H1 (cell line): ENCODE measurements around the gene SBNO2. TPM values are rescaled to one million over a fixed set of nuclear protein-coding genes. Genes with fewer than 3 reads are reported as not detected.

Source experiments
- CTCF ChIA-PET: fragments of 300-600 bp; sonication (Branson Sonifier 250); formaldehyde crosslinking; loops from one replicate; lab custom pipeline; 2021; ENCODE audit not compliant: partially characterized antibody; lab: Charles Lee
- POLR2A ChIA-PET: fragments of 300-600 bp; sonication (Branson Sonifier 250); formaldehyde crosslinking; loops from one replicate; lab custom pipeline; 2021; ENCODE audit warnings: inconsistent platforms; ENCODE audit not compliant: partially characterized antibody; lab: Charles Lee
- DNase-seq, 2 experiments: peaks; one replicate each; pipeline versions ENCODE4 v3.0.0 to v3.0.0-alpha.2; 2010 to 2022; ENCODE audit warnings: low spot score in 2 of 2, low read depth in 1 of 2, mixed read lengths in 1 of 2
- FAIRE-seq: peaks from 2 replicates; lab custom pipeline; 2011; peaks lifted over from hg19 to GRCh38; lab: Jason Lieb, UNC
- H2AFZ ChIP-seq: 2 replicates; pipeline ENCODE4 v1.8.1; 2012; ENCODE audit warnings: low read length, inconsistent platforms
- H2AK5ac ChIP-seq: 2 replicates; pipeline ENCODE4 v1.6.1; 2013; ENCODE audit warnings: low read depth, low read length
- H2BK120ac ChIP-seq: replicated peaks from 2 replicates; pipeline ENCODE3; 2013; ENCODE audit warnings: low read depth, low read length, inconsistent platforms
- H2BK12ac ChIP-seq: 2 replicates; pipeline ENCODE4 v1.6.1; 2013; ENCODE audit warnings: low read depth, low read length
- H2BK15ac ChIP-seq: 2 replicates; pipeline ENCODE4 v1.6.1; 2013; ENCODE audit warnings: low read length
- H2BK20ac ChIP-seq: 2 replicates; pipeline ENCODE4 v1.6.1; 2013; ENCODE audit warnings: low read length
- H2BK5ac ChIP-seq: 2 replicates; pipeline ENCODE4 v1.6.1; 2013; ENCODE audit warnings: low read depth, low read length
- H3K14ac ChIP-seq: 2 replicates; pipeline ENCODE4 v1.6.1; 2013; ENCODE audit warnings: inconsistent platforms; ENCODE audit not compliant: insufficient read length
- H3K18ac ChIP-seq: 2 replicates; pipeline ENCODE4 v1.6.1; 2013; ENCODE audit warnings: low read length; ENCODE audit errors: extremely low read depth
- H3K23ac ChIP-seq: 2 replicates; pipeline ENCODE4 v1.6.1; 2013; ENCODE audit warnings: inconsistent platforms; ENCODE audit not compliant: insufficient read length
- H3K23me2 ChIP-seq: 2 replicates; pipeline ENCODE4 v1.6.1; 2013; ENCODE audit warnings: low read depth, low read length
- H3K27ac ChIP-seq: 2 replicates; pipeline ENCODE4 v1.6.1; 2011; ENCODE audit warnings: low read depth, low read length, inconsistent platforms
- H3K27me3 ChIP-seq, 4 experiments: replicated peaks in 1 of 4; 1 replicate in 1 of 4; 2 replicates in 3 of 4; pipeline versions ENCODE4 v1.6.1 to v1.8.1; 2011 to 2013; ENCODE audit warnings: low read length in 3 of 4, mild to moderate bottlenecking in 3 of 4, inconsistent platforms in 2 of 4, mixed read lengths in 2 of 4, moderate library complexity in 1 of 4; ENCODE audit not compliant: control insufficient read depth in 3 of 4, insufficient read depth in 3 of 4; ENCODE audit errors: extremely low read depth in 1 of 4
- H3K36me3 ChIP-seq, 4 experiments: 2 replicates each; pipeline versions ENCODE4 v1.6.1 to v1.8.1; 2011 to 2013; ENCODE audit warnings: mild to moderate bottlenecking in 4 of 4, low read length in 3 of 4, moderate library complexity in 2 of 4, control low read depth in 1 of 4, inconsistent platforms in 1 of 4; ENCODE audit not compliant: insufficient read depth in 4 of 4, control insufficient read depth in 2 of 4
- H3K4ac ChIP-seq: replicated peaks from 2 replicates; pipeline ENCODE3; 2013; ENCODE audit warnings: low read length, low read depth, mixed read lengths, inconsistent platforms; ENCODE audit not compliant: insufficient read length
- H3K4me1 ChIP-seq, 4 experiments: replicated peaks in 1 of 4; 1 replicate in 1 of 4; 2 replicates in 3 of 4; pipeline versions ENCODE4 v1.6.1 to v1.8.1; 2011 to 2013; ENCODE audit warnings: low read length in 3 of 4, inconsistent platforms in 2 of 4, mixed read lengths in 1 of 4; ENCODE audit not compliant: insufficient read depth in 4 of 4, control insufficient read depth in 3 of 4
- H3K4me2 ChIP-seq, 2 experiments: 2 replicates each; pipeline versions ENCODE4 v1.6.1 to v1.8.1; 2011 to 2013; ENCODE audit warnings: low read depth in 2 of 2, low read length in 2 of 2, control low read depth in 1 of 2, inconsistent platforms in 1 of 2, mild to moderate bottlenecking in 1 of 2; ENCODE audit not compliant: insufficient read depth in 1 of 2
- H3K4me3 ChIP-seq, 4 experiments: fragments of 200-600, 300-600 bp in 1 of 4; sonication (generic), shearing (Covaris generic), sonication (Bioruptor Twin) in 1 of 4; 2 replicates each; pipeline versions ENCODE4 v1.5.1 to v1.8.1; 2011 to 2016; ENCODE audit warnings: low read length in 4 of 4, low read depth in 3 of 4, control low read depth in 2 of 4, inconsistent platforms in 2 of 4, mild to moderate bottlenecking in 2 of 4, mixed read lengths in 1 of 4, moderate library complexity in 1 of 4; ENCODE audit not compliant: insufficient read depth in 2 of 4; ENCODE audit errors: extremely low read depth in 1 of 4
- H3K56ac ChIP-seq: replicated peaks from 2 replicates; pipeline ENCODE3; 2013; ENCODE audit warnings: low read depth, mild to moderate bottlenecking, mixed read lengths, low read length, inconsistent platforms; ENCODE audit not compliant: insufficient read length
- H3K79me1 ChIP-seq: 2 replicates; pipeline ENCODE4 v1.6.1; 2013; ENCODE audit warnings: low read depth, low read length, control low read depth
- H3K79me2 ChIP-seq, 2 experiments: 2 replicates each; pipeline versions ENCODE4 v1.6.1 to v1.8.1; 2012 to 2013; ENCODE audit warnings: low read length in 2 of 2, mild to moderate bottlenecking in 2 of 2, inconsistent platforms in 1 of 2; ENCODE audit not compliant: insufficient read depth in 2 of 2, control insufficient read depth in 1 of 2
- H3K9ac ChIP-seq, 4 experiments: replicated peaks in 1 of 4; 1 replicate in 1 of 4; 2 replicates in 3 of 4; pipeline versions ENCODE4 v1.6.1 to v1.8.1; 2011 to 2013; ENCODE audit warnings: low read depth in 3 of 4, low read length in 3 of 4, control low read depth in 2 of 4, mild to moderate bottlenecking in 2 of 4, moderate library complexity in 2 of 4, inconsistent platforms in 1 of 4; ENCODE audit errors: extremely low read depth in 1 of 4
- H3K9me3 ChIP-seq, 2 experiments: 2 replicates each; pipeline versions ENCODE4 v1.6.1 to v1.8.1; 2012 to 2013; ENCODE audit warnings: mild to moderate bottlenecking in 2 of 2, moderate library complexity in 2 of 2, control low read depth in 1 of 2, inconsistent platforms in 1 of 2, low read depth in 1 of 2, low read length in 1 of 2, mixed read lengths in 1 of 2; ENCODE audit not compliant: insufficient read depth in 2 of 2
- H4K20me1 ChIP-seq, 2 experiments: replicated peaks in 1 of 2; 2 replicates each; pipeline versions ENCODE3 to v1.8.1; 2011 to 2013; ENCODE audit warnings: inconsistent platforms in 2 of 2, low read length in 2 of 2, mild to moderate bottlenecking in 1 of 2; ENCODE audit not compliant: insufficient read depth in 2 of 2, control insufficient read depth in 1 of 2
- H4K5ac ChIP-seq: 2 replicates; pipeline ENCODE4 v1.6.1; 2013; ENCODE audit warnings: low read length, low read depth, mixed read lengths, inconsistent platforms; ENCODE audit not compliant: insufficient read length
- H4K8ac ChIP-seq: 2 replicates; pipeline ENCODE4 v1.8.0; 2013; ENCODE audit warnings: mild to moderate bottlenecking, moderate library complexity, low read length, inconsistent platforms; ENCODE audit not compliant: insufficient read depth; ENCODE audit errors: extremely low read depth
- H4K91ac ChIP-seq: replicated peaks from 2 replicates; pipeline ENCODE3; 2013; ENCODE audit warnings: low read length, mixed read lengths, inconsistent platforms; ENCODE audit not compliant: insufficient read length
- BACH1 ChIP-seq: IDR thresholded peaks from 2 replicates; pipeline ENCODE4 v1.6.1; 2012; ENCODE audit warnings: low read length, improper control_type of control experiment
- CBX8 ChIP-seq: fragments of 300-800, 300-1000 bp; sonication (generic); IDR thresholded peaks from 2 replicates; pipeline ENCODE4 v1.7.1; 2016; ENCODE audit warnings: low read depth, low read length, borderline replicate concordance
- CHD2 ChIP-seq: IDR thresholded peaks from 2 replicates; pipeline ENCODE4 v1.6.1; 2012; ENCODE audit warnings: low read length, improper control_type of control experiment
- CTBP2 ChIP-seq: IDR thresholded peaks from 2 replicates; pipeline ENCODE4 v1.7.0; 2011; ENCODE audit warnings: borderline replicate concordance, mild to moderate bottlenecking, moderate library complexity, mixed read lengths, low read length; ENCODE audit not compliant: insufficient read depth, insufficient read length
- EGR1 ChIP-seq: IDR thresholded peaks from 2 replicates; pipeline ENCODE4 v1.6.1; 2011; ENCODE audit warnings: low read depth, low read length, borderline replicate concordance
- GABPA ChIP-seq: IDR thresholded peaks from 2 replicates; pipeline ENCODE4 v1.6.1; 2011; ENCODE audit warnings: mild to moderate bottlenecking, low read length, moderate library complexity, borderline replicate concordance; ENCODE audit not compliant: insufficient read depth
- MAX ChIP-seq: IDR thresholded peaks from 2 replicates; pipeline ENCODE4 v1.6.1; 2012; ENCODE audit warnings: inconsistent platforms
- NANOG ChIP-seq: IDR thresholded peaks from 2 replicates; pipeline ENCODE4 v1.6.1; 2011; ENCODE audit warnings: low read length, low read depth, mild to moderate bottlenecking, inconsistent platforms; ENCODE audit not compliant: insufficient read depth, poor library complexity, severe bottlenecking
- PHF8 ChIP-seq: fragments of 200-600 bp; sonication (generic); conservative IDR thresholded peaks from 2 replicates; pipeline ENCODE4 v1.7.1; 2012; ENCODE audit warnings: low read depth, mild to moderate bottlenecking, inconsistent platforms, low read length, moderate library complexity
- RAD21 ChIP-seq, 2 experiments: IDR thresholded peaks in 1 of 2; conservative IDR thresholded peaks in 1 of 2; 2 replicates each; pipeline ENCODE4 v1.6.1; 2011; ENCODE audit warnings: low read depth in 2 of 2, low read length in 2 of 2, improper control_type of control experiment in 1 of 2, inconsistent platforms in 1 of 2, mild to moderate bottlenecking in 1 of 2, moderate library complexity in 1 of 2
- SP1 ChIP-seq: IDR thresholded peaks from 2 replicates; pipeline ENCODE4 v1.6.1; 2011; ENCODE audit warnings: low read depth, low read length
- SP4 ChIP-seq: IDR thresholded peaks from 2 replicates; pipeline ENCODE4 v1.6.1; 2012; ENCODE audit warnings: low read length, inconsistent platforms
- WGBS, 2 experiments: shearing (Covaris generic) in 1 of 2; methylation state at CpG; one replicate each; pipeline versions ENCODE4 v1.1.6 to v1.1.7; 2013 to 2015; ENCODE audit warnings: low lambda C conversion rate in 2 of 2, mixed read lengths in 2 of 2, inconsistent platforms in 1 of 2, low coverage in 1 of 2, missing lambda C conversion rate in 1 of 2; ENCODE audit not compliant: insufficient replicate concordance in 2 of 2, insufficient coverage in 1 of 2, insufficient read length in 1 of 2; ENCODE audit errors: extremely low coverage in 1 of 2, missing lambda C conversion rate in 1 of 2; 5-methylcytosine and 5-hydroxymethylcytosine counted together
- polyA plus RNA-seq, 7 experiments: library from polyadenylated mRNA; depleted of rRNA in 3 of 7; stranded (reverse) in 5 of 7; unstranded in 2 of 7; fragments of >200 nt in 5 of 7; fragments of 200-250 nt in 2 of 7; gene quantifications; 1 replicate in 5 of 7; 2 replicates in 1 of 7; 4 replicates in 1 of 7; pipeline versions ENCODE4 v1.2.1 to v1.2.3, GENCODE V29; 2011 to 2013; ENCODE audit warnings: missing spikeins in 2 of 7, mixed read lengths in 2 of 7
- total RNA-seq: library from RNA; stranded (reverse); fragmentation: NEBNext Ultra II Directional; extraction: Animal tissue kit (Norgen Biotek cat#: 25700); gene quantifications from 2 replicates; pipeline ENCODE4 v1.2.1, GENCODE V29; 2021

SBNO2 gene
- total and polyA plus RNA-seq, 2 of the 8 experiments (the other 6 are each of a cell fraction or from before 2014, with no cell fraction given): 12.2 to 31.4 TPM

DNA sequence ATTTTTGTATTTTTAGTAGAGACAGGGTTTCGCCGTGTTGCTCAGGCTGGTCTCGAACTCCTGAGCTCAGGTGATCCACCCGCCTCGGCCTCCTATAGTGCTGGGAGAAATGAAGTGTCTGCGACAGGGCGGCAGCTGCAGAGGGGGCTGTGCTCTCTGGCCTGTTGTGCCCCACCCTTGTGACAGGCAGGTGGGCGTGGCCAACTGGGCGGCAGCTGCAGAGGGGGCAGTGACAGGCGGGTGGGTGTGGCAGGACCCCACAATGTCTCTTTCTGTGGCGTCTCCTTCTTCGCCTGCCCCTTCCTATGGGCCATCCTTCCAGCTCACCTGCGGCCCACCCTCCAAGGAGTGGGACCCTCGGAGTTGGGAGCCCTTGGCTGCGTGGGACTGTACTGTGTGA, 43.3 kb upstream of the SBNO2 start:
- Histone ChIP-seq H3K23me2 (no peaks in the 10 kb centered on the region), H2BK12ac (no peak overlapping the region)
- TF ChIP-seq GABPA: no peak
- TF ChIP-seq SP1: no peak
- no peak for TF ChIP-seq CTBP2
- TF ChIP-seq MAX: no peak
- no peak for TF ChIP-seq PHF8
- no peak for TF ChIP-seq BACH1
- TF ChIP-seq CBX8: no peak
- no peak for TF ChIP-seq CHD2
- no peak for TF ChIP-seq SP4
- no peak for TF ChIP-seq RAD21 (IDR thresholded peaks at IDR 0.05 in 1 of 2, conservative IDR thresholded peaks at IDR 0.05 in 1 of 2; ENCODE audit: low read depth in 2 of 2, low read length in 2 of 2)
- TF ChIP-seq NANOG: no peak
- no peak for TF ChIP-seq EGR1
- TF ChIP-seq, all 59 proteins: peak for 0
- no peak overlapping the region for H3K14ac ChIP-seq
- WGBS, 2 experiments: 84% methylated on average over 12 of the region's 15 CpGs; no CpG with 5 or more reads in 1 of the 2 experiments
- H3K27ac ChIP-seq: no peak overlapping the region
- peaks cover 0 to 18% (median 1%) of the 10 kb centered on the region in 4 experiments; a peak in 2 of 8 replicates for H3K36me3 ChIP-seq
- H4K8ac ChIP-seq: peak overlapping the region; percentile 80; the same call in 1 of the 2 replicates
- POLR2A ChIA-PET: interaction anchor here (0.8 to 2.5 kb wide), 12 partner anchors 8 to 188 kb away, joined by 3 to 9 read pairs (median 4); partner anchors contain the start of genes CBARP and CIRBP
- no peak overlapping the region for H3K4me3 ChIP-seq
- H2AFZ ChIP-seq: no peak overlapping the region
- no peaks in the 10 kb centered on the region for H3K9me3 ChIP-seq
- H3K4me2 ChIP-seq: no peak overlapping the region
- no peak overlapping the region for H3K18ac ChIP-seq
- H3K27me3 ChIP-seq: no peaks in the 10 kb centered on the region
- H3K79me2 ChIP-seq: peaks cover 8 to 60% of the 10 kb centered on the region in 2 experiments; a peak in 3 of 4 replicates
- H3K23ac ChIP-seq: no peak overlapping the region
- CTCF ChIA-PET: interaction anchor here (0.6 to 9.0 kb wide), 35 partner anchors 8 to 869 kb away, joined by 3 to 56 read pairs (median 4); partner anchors contain the start of genes ATP5F1D and CBARP
- H2BK120ac ChIP-seq: no peak overlapping the region
- H4K5ac ChIP-seq: no peak overlapping the region
- no peak overlapping the region for H2BK20ac ChIP-seq
- no peak overlapping the region for H2AK5ac ChIP-seq
- H3K9ac ChIP-seq: no peak overlapping the region; a peak in 1 of 7 replicates
- H3K4me1 ChIP-seq: peaks cover 0 to 9% (median 6%) of the 10 kb centered on the region in 4 experiments; a peak in 4 of 7 replicates
- no peak overlapping the region for H3K56ac ChIP-seq
- no peak overlapping the region for H4K91ac ChIP-seq
- H3K79me1 ChIP-seq: peaks cover 18% of the 10 kb centered on the region
- no peak overlapping the region for H3K4ac ChIP-seq
- DNase-seq: peak in 1 of 2 experiments; percentile 57
- no peak overlapping the region; the same call in 1 of the 2 replicates for H2BK5ac ChIP-seq
- no peak overlapping the region for H2BK15ac ChIP-seq
- no peak for FAIRE-seq
- peaks cover 38 to 45% of the 10 kb centered on the region in 2 experiments for H4K20me1 ChIP-seq
